Testis (tissue), 2 donors: ENCODE results near the gene BABAM2.

Source experiments
- CTCF ChIP-seq, 3 experiments: fragments of 450-650 bp in 2 of 3; fragments of 200-600 bp in 1 of 3; sonication (generic) in 1 of 3; IDR thresholded peaks; one replicate each; pipeline ENCODE4 v1.5.1; 2016 to 2019; ENCODE audit warnings: antibody characterized with exemption in 3 of 3, mild to moderate bottlenecking in 2 of 3, moderate library complexity in 1 of 3
- POLR2A ChIP-seq: fragments of 450-650 bp; IDR thresholded peaks from one replicate; pipeline ENCODE4 v1.6.1; 2017; ENCODE audit warnings: antibody characterized with exemption, mild to moderate bottlenecking, moderate library complexity

GRCh38 chr2:28338831-28339321 lies 448.3 kb downstream of the BABAM2 start:
- TF ChIP-seq CTCF (IDR thresholded peaks at IDR 0.05), result no peak
- no peak for TF ChIP-seq POLR2A
